ENCODE results near the gene KLF6. TPM values are rescaled to one million over a fixed set of nuclear protein-coding genes. Genes with fewer than 3 reads are reported as not detected.

Gene KLF6
- total RNA-seq, 1 experiment from 2014 or later, result 282 TPM

GRCh38 chr10:3741688-3742461 is 43.1 kb downstream of the KLF6 start:
- Mint-ChIP-seq H3K9me3 (ENCODE audit: unreplicated experiment) (no peaks in the 10 kb centered on the region), H3K4me1 (ENCODE audit: insufficient read depth, unreplicated experiment) (peaks cover 15% of the 10 kb centered on the region), H3K36me3 (ENCODE audit: insufficient read depth, unreplicated experiment) (no peaks in the 10 kb centered on the region), H3K4me3 (ENCODE audit: unreplicated experiment) (no peak overlapping the region), H3K27me3 (ENCODE audit: insufficient read depth, unreplicated experiment) (no peaks in the 10 kb centered on the region), H3K27ac (ENCODE audit: low read depth, unreplicated experiment) (no peak overlapping the region)
- no TSS peak for BruUV-seq (replicated peaks)
- ChIA-PET POLR2A (interaction anchor here (0.6 to 3.7 kb wide), 7 partner anchors 8 to 276 kb away, joined by 3 to 53 read pairs (median 36); partner anchors contain the start of gene KLF6), CTCF (interaction anchor here (0.9 to 1.0 kb wide), 2 partner anchors 12 to 85 kb away, joined by 3 to 4 read pairs; no protein-coding TSS in a partner anchor)
- intact Hi-C loops (cut with micrococcal nuclease), result loop anchor here (2.0 to 5.0 kb wide), 2 partner anchors 273 to 510 kb away; no protein-coding TSS in a partner anchor
- DNase-seq (ENCODE audit: unreplicated experiment), result no peak
- no peak for TF ChIP-seq CTCF (IDR thresholded peaks at IDR 0.05; ENCODE audit: unreplicated experiment)

- intact Hi-C loops (cut with micrococcal nuclease), result loop anchor here (1.0 to 5.0 kb wide), 3 partner anchors 15 to 512 kb away; no protein-coding TSS in a partner anchor
- Mint-ChIP-seq H3K27me3 (ENCODE audit: insufficient read depth, unreplicated experiment) (no peaks in the 10 kb centered on the region), H3K27ac (ENCODE audit: low read depth, unreplicated experiment) (peak overlapping the region; percentile 85), H3K9me3 (ENCODE audit: unreplicated experiment) (no peaks in the 10 kb centered on the region), H3K4me1 (ENCODE audit: insufficient read depth, unreplicated experiment) (peaks cover 15% of the 10 kb centered on the region), H3K4me3 (ENCODE audit: unreplicated experiment) (no peak overlapping the region), H3K36me3 (ENCODE audit: insufficient read depth, unreplicated experiment) (no peaks in the 10 kb centered on the region)
- TSS peak; percentile 90 for BruUV-seq (replicated peaks)
- ChIA-PET CTCF (interaction anchor here (0.7 to 0.8 kb wide), 2 partner anchors 19 to 107 kb away, joined by 3 to 4 read pairs; no protein-coding TSS in a partner anchor), POLR2A (interaction anchor here (0.6 to 3.7 kb wide), 26 partner anchors 9 to 964 kb away, joined by 3 to 53 read pairs (median 4); partner anchors contain the start of gene KLF6)
- no peak for TF ChIP-seq CTCF (IDR thresholded peaks at IDR 0.05; ENCODE audit: unreplicated experiment)
- peak; percentile 85 for DNase-seq (ENCODE audit: unreplicated experiment)
Measured at GRCh38 chr10:3740157-3740871, 44.7 kb downstream of the KLF6 start.

GRCh38 chr10:3738855-3739350 is 46.1 kb downstream of the KLF6 start:
- ChIA-PET POLR2A (interaction anchor here (3.6 to 3.7 kb wide), 2 partner anchors 24 to 45 kb away, joined by 36 to 53 read pairs; partner anchors contain the start of gene KLF6), CTCF (no interaction called here)
- H3K27me3 Mint-ChIP-seq (ENCODE audit: insufficient read depth, unreplicated experiment), result no peaks in the 10 kb centered on the region
- no peak for DNase-seq (ENCODE audit: unreplicated experiment)
- no peaks in the 10 kb centered on the region for H3K9me3 Mint-ChIP-seq (ENCODE audit: unreplicated experiment)
- intact Hi-C loops (cut with micrococcal nuclease), result no loop called here
- no TSS peak for BruUV-seq (replicated peaks)
- no peak overlapping the region for H3K4me3 Mint-ChIP-seq (ENCODE audit: unreplicated experiment)
- H3K27ac Mint-ChIP-seq (ENCODE audit: low read depth, unreplicated experiment), result no peak overlapping the region
- peaks cover 15% of the 10 kb centered on the region for H3K4me1 Mint-ChIP-seq (ENCODE audit: insufficient read depth, unreplicated experiment)
- no peaks in the 10 kb centered on the region for H3K36me3 Mint-ChIP-seq (ENCODE audit: insufficient read depth, unreplicated experiment)
- TF ChIP-seq CTCF (IDR thresholded peaks at IDR 0.05; ENCODE audit: unreplicated experiment), result no peak

- DNase-seq (ENCODE audit: unreplicated experiment), result no peak
- no peak overlapping the region for H3K27ac Mint-ChIP-seq (ENCODE audit: low read depth, unreplicated experiment)
- no peaks in the 10 kb centered on the region for H3K9me3 Mint-ChIP-seq (ENCODE audit: unreplicated experiment)
- ChIA-PET POLR2A (interaction anchor here (0.7 to 1.2 kb wide), 2 partner anchors 38 to 1025 kb away, joined by 3 to 4 read pairs; no protein-coding TSS in a partner anchor), CTCF (interaction anchor here (0.6 kb wide), 1 partner anchor 545 kb away, joined by 3 read pairs; no protein-coding TSS in a partner anchor)
- intact Hi-C loops (cut with micrococcal nuclease), result no loop called here
- TF ChIP-seq CTCF (IDR thresholded peaks at IDR 0.05; ENCODE audit: unreplicated experiment), result no peak
- no peak overlapping the region for H3K4me3 Mint-ChIP-seq (ENCODE audit: unreplicated experiment)
- no TSS peak for BruUV-seq (replicated peaks)
- H3K27me3 Mint-ChIP-seq (ENCODE audit: insufficient read depth, unreplicated experiment), result no peaks in the 10 kb centered on the region
- peaks cover 15% of the 10 kb centered on the region for H3K4me1 Mint-ChIP-seq (ENCODE audit: insufficient read depth, unreplicated experiment)
- H3K36me3 Mint-ChIP-seq (ENCODE audit: insufficient read depth, unreplicated experiment), result no peaks in the 10 kb centered on the region
Measured at GRCh38 chr10:3737864-3738263, 47.1 kb downstream of the KLF6 start.

Measured in MCF 10A (cell line).